SU-DHL-6 (cell line): ENCODE results near the gene ATP4A.

Experiments
- EZH2phosphoT487 ChIP-seq: fragments of 200-600 bp; sonication (generic), shearing (Covaris generic); conservative IDR thresholded peaks from 2 replicates; pipeline ENCODE4 v1.6.1; 2018; ENCODE audit warnings: mild to moderate bottlenecking, antibody characterized with exemption, low read length, moderate library complexity, mixed read lengths
- TF ChIP-seq, protein P1 (sequence below): fragments of 200-600 bp; sonication (generic); IDR thresholded peaks from one replicate; pipeline ENCODE4 v1.5.1; 2017; ENCODE audit warnings: antibody characterized with exemption, mild to moderate bottlenecking, low read length, moderate library complexity; ENCODE audit not compliant: insufficient read depth, poor library complexity, severe bottlenecking

DNA sequence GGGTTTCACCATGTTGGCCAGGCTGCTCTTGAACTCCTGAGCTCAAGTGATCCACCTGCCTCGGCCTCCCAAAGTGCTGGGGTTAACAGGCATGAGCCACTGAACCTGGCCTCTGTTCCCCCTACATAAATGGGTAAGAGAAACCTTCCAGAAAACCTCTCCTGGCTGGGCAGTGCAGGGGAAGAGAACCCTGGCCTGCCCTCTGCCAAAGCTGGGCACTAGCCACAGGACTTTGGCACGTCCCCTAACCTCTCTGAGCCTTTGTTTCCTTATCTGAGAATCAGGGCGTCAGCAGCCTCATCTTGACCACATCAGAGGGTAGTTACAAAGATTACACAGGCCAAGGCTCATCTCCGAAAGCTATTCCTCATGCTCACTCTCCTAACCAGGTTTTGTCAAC lies 37.6 kb downstream of the ATP4A start:
- TF ChIP-seq, protein P1, sequence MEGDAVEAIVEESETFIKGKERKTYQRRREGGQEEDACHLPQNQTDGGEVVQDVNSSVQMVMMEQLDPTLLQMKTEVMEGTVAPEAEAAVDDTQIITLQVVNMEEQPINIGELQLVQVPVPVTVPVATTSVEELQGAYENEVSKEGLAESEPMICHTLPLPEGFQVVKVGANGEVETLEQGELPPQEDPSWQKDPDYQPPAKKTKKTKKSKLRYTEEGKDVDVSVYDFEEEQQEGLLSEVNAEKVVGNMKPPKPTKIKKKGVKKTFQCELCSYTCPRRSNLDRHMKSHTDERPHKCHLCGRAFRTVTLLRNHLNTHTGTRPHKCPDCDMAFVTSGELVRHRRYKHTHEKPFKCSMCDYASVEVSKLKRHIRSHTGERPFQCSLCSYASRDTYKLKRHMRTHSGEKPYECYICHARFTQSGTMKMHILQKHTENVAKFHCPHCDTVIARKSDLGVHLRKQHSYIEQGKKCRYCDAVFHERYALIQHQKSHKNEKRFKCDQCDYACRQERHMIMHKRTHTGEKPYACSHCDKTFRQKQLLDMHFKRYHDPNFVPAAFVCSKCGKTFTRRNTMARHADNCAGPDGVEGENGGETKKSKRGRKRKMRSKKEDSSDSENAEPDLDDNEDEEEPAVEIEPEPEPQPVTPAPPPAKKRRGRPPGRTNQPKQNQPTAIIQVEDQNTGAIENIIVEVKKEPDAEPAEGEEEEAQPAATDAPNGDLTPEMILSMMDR = no peak
- TF ChIP-seq EZH2phosphoT487 = no peak
